Adipocyte (in vitro differentiated cells): ENCODE results near the gene CD160.

Experiments used
- DNase-seq: peaks from one replicate; pipeline ENCODE4 v3.0.0-alpha.2; 2015; ENCODE audit warnings: low read depth
- H3K27me3 ChIP-seq: replicated peaks from 2 replicates; pipeline ENCODE4 v1.7.0; 2013; ENCODE audit warnings: mild to moderate bottlenecking, low read length, moderate library complexity; ENCODE audit not compliant: control insufficient read depth, insufficient read depth
- H3K36me3 ChIP-seq: 2 replicates; pipeline ENCODE4 v1.7.0; 2013; ENCODE audit warnings: low read length, mild to moderate bottlenecking, moderate library complexity; ENCODE audit not compliant: control insufficient read depth, insufficient read depth, severe bottlenecking
- H3K4me1 ChIP-seq: 2 replicates; pipeline ENCODE4 v1.7.0; 2013; ENCODE audit warnings: mild to moderate bottlenecking, low read length, moderate library complexity; ENCODE audit not compliant: control insufficient read depth, insufficient read depth
- H3K4me3 ChIP-seq: 2 replicates; pipeline ENCODE4 v1.7.0; 2013; ENCODE audit warnings: mild to moderate bottlenecking, low read length, moderate library complexity
- H3K9ac ChIP-seq: 2 replicates; pipeline ENCODE4 v1.7.0; 2013; ENCODE audit warnings: mild to moderate bottlenecking, low read length, moderate library complexity
- H3K9me3 ChIP-seq: 2 replicates; pipeline ENCODE4 v1.7.0; 2013; ENCODE audit warnings: mild to moderate bottlenecking, low read length, moderate library complexity; ENCODE audit not compliant: control insufficient read depth

Gene CD160

GRCh38 chr1:145782272-145783099 lies 63.2 kb downstream of the CD160 start:
- Histone ChIP-seq H3K9ac (no peak overlapping the region), H3K4me3 (no peak overlapping the region), H3K36me3 (peaks cover 20% of the 10 kb centered on the region), H3K27me3 (no peaks in the 10 kb centered on the region), H3K9me3 (no peaks in the 10 kb centered on the region), H3K4me1 (peaks cover 44% of the 10 kb centered on the region)
- peak; percentile 89 for DNase-seq

DNA sequence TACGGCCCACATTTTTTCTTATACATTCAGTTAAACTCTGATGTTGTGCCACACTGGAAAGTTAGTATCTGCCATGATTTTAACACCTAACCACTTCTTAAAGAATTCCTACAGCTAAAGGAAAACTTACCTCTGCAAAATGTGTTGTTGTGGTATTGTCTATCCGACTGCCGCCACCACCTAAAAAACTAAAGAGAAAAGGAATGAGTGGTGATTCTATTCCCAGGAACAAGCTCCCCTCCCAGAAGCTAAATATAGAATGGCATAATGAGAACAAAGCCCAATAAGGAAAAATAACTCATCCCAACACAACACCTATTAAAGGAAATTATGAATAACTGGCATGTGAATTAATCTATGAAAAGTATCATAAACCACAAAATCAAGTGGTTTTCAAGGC lies 65.1 kb downstream of the CD160 start:
- no peak for DNase-seq
- H3K36me3 ChIP-seq, result peaks cover 25% of the 10 kb centered on the region
- peaks cover 33% of the 10 kb centered on the region for H3K4me1 ChIP-seq
- no peaks in the 10 kb centered on the region for H3K27me3 ChIP-seq
- no peak overlapping the region for H3K9ac ChIP-seq
- H3K9me3 ChIP-seq, result no peaks in the 10 kb centered on the region
- no peak overlapping the region for H3K4me3 ChIP-seq

GRCh38 chr1:145785547-145785946 lies 66.2 kb downstream of the CD160 start:
- H3K9ac ChIP-seq, result no peak overlapping the region
- H3K4me3 ChIP-seq, result no peak overlapping the region
- no peaks in the 10 kb centered on the region for H3K9me3 ChIP-seq
- DNase-seq, result peak; percentile 55
- H3K36me3 ChIP-seq, result peaks cover 25% of the 10 kb centered on the region
- no peaks in the 10 kb centered on the region for H3K27me3 ChIP-seq
- peaks cover 33% of the 10 kb centered on the region for H3K4me1 ChIP-seq

DNA sequence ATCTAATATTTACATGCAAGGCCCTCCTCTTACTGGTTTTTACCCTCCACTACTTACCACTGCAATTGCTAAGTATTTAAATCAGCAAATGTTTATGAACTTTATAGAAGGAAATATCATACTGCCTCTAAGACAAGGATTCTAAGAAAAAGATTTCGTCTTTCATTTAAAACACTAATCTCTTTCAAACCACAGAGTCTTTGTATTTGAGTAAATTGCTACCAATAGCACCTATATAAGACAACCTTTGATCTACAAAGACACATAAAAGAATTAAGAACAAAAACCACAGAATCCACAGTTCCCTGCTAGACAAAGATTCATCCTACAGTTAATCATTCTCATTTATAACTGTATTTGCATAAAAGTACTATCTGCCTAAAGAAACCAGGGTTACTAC lies 67.0 kb downstream of the CD160 start:
- Histone ChIP-seq H3K4me1 (peaks cover 33% of the 10 kb centered on the region), H3K4me3 (no peak overlapping the region), H3K27me3 (no peaks in the 10 kb centered on the region), H3K36me3 (peaks cover 25% of the 10 kb centered on the region), H3K9me3 (no peaks in the 10 kb centered on the region), H3K9ac (no peak overlapping the region)
- no peak for DNase-seq

DNA sequence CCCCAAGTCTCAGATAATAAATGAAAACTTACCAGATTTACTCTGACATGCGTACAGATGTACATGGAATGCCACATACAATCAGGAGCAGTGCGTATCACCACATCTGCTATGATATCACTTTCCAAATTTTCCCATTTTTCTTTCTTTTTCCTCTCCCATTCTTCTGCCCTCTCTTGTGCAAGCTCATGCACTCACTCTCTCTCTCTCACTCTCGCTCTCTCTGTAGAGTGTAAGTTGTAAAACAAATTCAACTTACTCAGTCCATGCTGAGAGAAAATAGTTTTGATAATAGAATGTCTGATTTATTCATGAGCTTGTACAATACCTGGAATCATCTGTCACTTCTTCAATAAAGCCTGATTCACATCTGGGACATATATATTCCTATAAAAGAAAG lies 69.3 kb downstream of the CD160 start:
- Histone ChIP-seq H3K36me3 (peaks cover 33% of the 10 kb centered on the region), H3K9ac (no peak overlapping the region), H3K9me3 (no peaks in the 10 kb centered on the region), H3K27me3 (no peaks in the 10 kb centered on the region), H3K4me1 (peaks cover 12% of the 10 kb centered on the region), H3K4me3 (no peak overlapping the region)
- no peak for DNase-seq
